GM19035 (cell line): ENCODE data around the gene CCNT2.
A peak's percentile ranks its signal among the peaks of the same experiment; 100 is the strongest.
"Not testable (repeated sequence)": the region's sequence is repeated elsewhere in the genome, so short reads cannot be mapped to it uniquely, and the experiment has no call there.

Experiments used
- ATAC-seq: cut with Tn5 transposase; IDR thresholded peaks from one replicate; pipeline ENCODE4 v1.9.1; 2021; ENCODE audit not compliant: unreplicated experiment

CCNT2 gene

DNA sequence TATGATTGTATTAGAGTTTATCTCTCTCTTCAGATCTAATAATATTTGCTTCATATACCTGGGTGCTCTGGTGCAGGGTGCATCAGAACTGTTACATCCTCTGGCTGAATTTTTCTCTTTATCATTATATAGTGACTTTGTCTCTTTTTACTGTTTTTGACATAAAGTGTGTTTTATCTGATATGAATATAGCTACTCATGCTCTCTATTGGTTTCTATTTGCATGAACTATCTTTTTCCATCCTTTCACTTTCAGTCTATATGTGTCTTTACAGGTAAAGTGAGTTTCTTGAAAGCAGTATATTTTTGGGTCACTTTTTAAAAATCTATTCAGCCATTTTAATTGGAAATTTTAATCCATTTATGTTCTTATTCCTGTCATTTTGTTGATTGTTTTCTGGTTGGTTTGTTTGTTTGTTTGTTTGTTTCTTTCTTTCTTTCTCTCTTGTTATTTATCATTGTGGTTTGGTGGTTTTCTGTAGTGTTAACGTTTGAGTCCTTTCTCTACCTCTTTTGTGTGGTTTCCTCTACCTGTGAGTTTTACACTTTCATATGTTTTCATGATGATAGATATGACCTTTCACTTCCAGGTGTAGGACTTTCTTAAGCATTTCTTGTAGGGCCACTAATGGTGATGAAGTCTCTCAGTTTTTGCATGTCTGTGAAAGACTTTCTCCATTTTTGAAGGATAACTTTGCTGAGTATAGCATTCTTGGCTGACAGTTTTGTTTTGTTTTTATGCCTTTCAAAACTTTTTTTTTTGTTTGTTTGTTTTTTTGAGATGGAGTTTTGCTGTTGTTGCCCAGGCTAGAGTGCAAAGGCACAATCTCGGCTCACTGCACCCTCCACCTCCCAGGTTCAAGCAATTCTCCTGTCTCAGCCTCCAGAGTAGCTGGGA lies 54.9 kb downstream of the CCNT2 start:
- ATAC-seq: no peak

DNA sequence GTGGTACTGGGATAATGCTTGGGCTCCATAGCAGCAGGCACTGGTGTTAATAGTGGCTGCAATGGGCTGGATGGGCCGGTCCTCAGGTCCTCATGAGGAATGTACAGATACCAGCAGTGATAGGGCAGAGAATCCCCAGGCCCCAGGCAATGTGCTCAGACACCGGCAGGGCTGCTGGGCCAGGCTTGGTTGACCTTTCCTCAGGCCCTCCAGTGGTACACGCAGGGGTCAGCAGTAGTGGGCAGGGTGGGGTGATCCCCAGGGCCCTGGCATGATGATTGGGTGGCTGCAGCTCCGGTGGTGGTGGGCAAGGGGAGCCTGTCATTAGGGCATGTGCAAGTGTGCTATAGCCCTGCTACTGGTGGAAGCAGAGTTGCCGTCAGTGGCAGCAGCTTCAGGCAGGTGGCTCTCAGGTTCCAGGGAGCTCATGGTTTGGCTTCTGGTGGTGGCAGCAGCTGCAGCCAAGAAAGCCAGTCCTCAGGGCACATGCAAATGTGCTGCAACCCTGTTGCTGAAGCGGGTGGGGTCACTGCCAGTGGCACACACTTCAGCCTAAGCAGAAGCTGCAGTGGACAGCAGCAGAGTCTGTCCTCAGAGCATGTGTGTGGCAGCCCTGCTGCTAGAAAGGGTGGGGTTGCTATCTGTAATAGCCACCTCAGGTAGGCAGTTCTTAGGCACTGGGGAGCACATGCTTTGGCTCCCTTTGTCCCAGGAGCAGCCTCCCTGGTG lies 56.8 kb downstream of the CCNT2 start:
- no peak for ATAC-seq

GRCh38 chr2:134976074-134976702 lies 57.6 kb downstream of the CCNT2 start:
- ATAC-seq: no peak

DNA sequence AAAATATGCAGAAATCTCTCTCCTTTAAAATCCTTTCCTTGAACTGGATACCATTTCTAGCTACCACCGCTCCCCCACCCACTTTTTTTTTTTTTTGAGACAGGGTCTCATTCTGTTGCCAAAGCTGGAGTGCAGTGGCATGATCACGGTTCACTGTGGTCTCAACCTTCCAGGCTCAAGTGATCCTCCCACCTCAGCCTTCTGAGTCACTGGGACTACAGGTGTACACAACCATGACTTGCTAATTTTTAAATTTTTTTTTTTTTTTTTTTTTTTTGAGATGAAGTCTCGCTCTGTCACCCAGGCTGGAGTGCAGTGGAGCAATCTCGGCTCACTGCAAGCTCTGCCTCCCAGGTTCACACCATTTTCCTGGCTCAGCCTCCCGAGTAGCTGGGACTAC lies 58.5 kb downstream of the CCNT2 start:
- not testable (repeated sequence) for ATAC-seq

DNA sequence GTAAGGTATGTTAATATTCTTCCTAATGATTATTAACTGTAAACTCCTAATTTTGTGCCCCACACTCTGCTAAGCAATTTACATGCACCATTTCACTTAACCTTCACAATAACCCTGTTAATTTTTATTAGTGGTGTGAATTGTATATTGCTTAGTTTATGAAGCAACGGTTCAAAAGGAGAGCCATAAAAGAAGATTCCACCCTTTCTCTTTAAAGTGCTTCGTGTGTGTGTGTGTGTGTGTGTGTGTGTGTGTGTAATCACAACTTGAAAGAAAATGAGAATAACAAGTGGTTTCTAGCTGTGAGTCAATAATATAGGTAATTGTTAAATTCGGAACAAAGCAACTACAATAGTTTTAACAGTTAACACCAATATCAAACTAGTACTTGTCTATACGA lies 60.6 kb downstream of the CCNT2 start:
- no peak for ATAC-seq

DNA sequence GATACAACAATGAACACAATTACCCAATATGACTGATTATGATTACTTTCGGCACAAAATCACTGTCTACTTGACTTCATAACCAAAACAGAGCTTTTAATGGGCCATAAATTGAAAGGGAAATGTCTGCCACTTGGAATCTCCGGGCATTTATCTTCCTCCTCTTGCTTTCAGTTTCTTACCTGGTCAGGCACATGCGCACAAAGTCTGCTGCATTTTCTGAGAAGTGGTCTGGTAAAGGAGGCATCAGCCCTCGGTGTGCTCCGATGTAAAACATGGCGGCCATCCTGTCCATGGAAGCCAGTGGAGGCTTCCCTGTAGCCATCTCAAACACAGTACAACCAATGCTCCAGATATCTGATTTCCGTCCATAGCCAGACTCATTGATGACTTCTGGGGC lies 62.0 kb downstream of the CCNT2 start:
- no peak for ATAC-seq

DNA sequence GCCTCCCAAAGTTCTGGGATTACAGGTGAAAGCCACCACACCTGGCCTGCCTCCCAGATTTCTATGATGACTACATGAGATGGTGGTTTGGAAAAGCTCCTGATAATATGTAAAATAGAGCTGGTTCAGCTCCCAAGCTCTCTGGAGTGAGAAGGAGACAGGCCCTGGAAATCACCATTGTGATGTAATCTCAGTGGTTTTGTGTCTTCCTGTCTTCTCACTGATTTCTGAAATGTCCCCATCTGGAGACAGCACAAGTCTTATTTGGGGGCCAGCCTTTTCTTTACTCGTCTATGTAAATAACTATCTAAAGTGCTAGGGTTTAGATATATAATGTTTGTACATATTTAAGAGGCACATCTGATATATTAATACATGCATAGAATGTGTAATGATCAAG lies 64.0 kb downstream of the CCNT2 start:
- ATAC-seq: no peak

- ATAC-seq: no peak
Measured at GRCh38 chr2:134985061-134985460, 66.4 kb downstream of the CCNT2 start.

GRCh38 chr2:134988994-134989605 lies 70.5 kb downstream of the CCNT2 start:
- no peak for ATAC-seq

GRCh38 chr2:134999521-134999920 lies 80.9 kb downstream of the CCNT2 start:
- ATAC-seq: no peak

GRCh38 chr2:135002836-135003235 lies 84.2 kb downstream of the CCNT2 start:
- no peak for ATAC-seq

GRCh38 chr2:135004005-135004746 lies 85.6 kb downstream of the CCNT2 start:
- ATAC-seq: peak; percentile 89

GRCh38 chr2:135005753-135006152 lies 87.1 kb downstream of the CCNT2 start:
- no peak for ATAC-seq
